Measurements from ENCODE around the gene CRTC3.

- TF ChIP-seq CTCF (IDR thresholded peaks at IDR 0.05) (no peak), POLR2AphosphoS5 (IDR thresholded peaks at IDR 0.05; ENCODE audit: low read depth, low read length) (no peak), SIN3A (IDR thresholded peaks at IDR 0.05; ENCODE audit: borderline replicate concordance, insufficient read depth, low read depth, low read length) (no peak), REST (IDR thresholded peaks at IDR 0.05; ENCODE audit: insufficient read depth in 1 of 2, low read depth in 2 of 2, low read length in 1 of 2) (no peak), TCF7L2 (IDR thresholded peaks at IDR 0.05; ENCODE audit: low read depth, low read length) (no peak)
Measured at GRCh38 chr15:90620379-90621067, 90.8 kb downstream of the CRTC3 start.

Measured in Panc1 (cell line).